Peyer's patch (tissue), 4 donors: ENCODE measurements around the gene TRAFD1. TPM values are rescaled to one million over a fixed set of nuclear protein-coding genes. Genes with fewer than 3 reads are reported as not detected.

Source experiments
- DNase-seq, 3 donors: peaks; one replicate each; pipeline ENCODE4 v3.0.0-alpha.2; 2017 to 2019
- H3K27ac ChIP-seq, 4 donors: fragments of 200-600 bp; sonication (generic); one replicate each; pipeline ENCODE4 v1.5.1; 2016 to 2019
- H3K27me3 ChIP-seq, 2 donors: fragments of 200-600 bp; sonication (generic); one replicate each; pipeline ENCODE4 v1.5.1; 2019
- H3K36me3 ChIP-seq, 3 donors: fragments of 200-600 bp; sonication (generic); one replicate each; pipeline ENCODE4 v1.5.1; 2016 to 2019
- H3K4me1 ChIP-seq, 4 donors: fragments of 200-600 bp; sonication (generic); one replicate each; pipeline ENCODE4 v1.5.1; 2016 to 2019
- H3K4me3 ChIP-seq, 4 donors: fragments of 200-600 bp; sonication (generic); 1 replicate in 3 of 4; 2 replicates in 1 of 4; pipeline ENCODE4 v1.5.1; 2016 to 2019; ENCODE audit warnings: mild to moderate bottlenecking in 1 of 4
- H3K9me3 ChIP-seq, 4 donors: fragments of 200-600 bp; sonication (generic); one replicate each; pipeline ENCODE4 v1.5.1; 2016 to 2019; ENCODE audit warnings: mild to moderate bottlenecking in 1 of 4
- POLR2A ChIP-seq, 2 donors: fragments of 450-650 bp; IDR thresholded peaks; one replicate each; pipeline ENCODE4 v1.5.1; 2017; ENCODE audit warnings: antibody characterized with exemption in 2 of 2, mild to moderate bottlenecking in 2 of 2, moderate library complexity in 2 of 2
- total RNA-seq, 4 donors: library from RNA; depleted of rRNA; stranded (reverse); fragments of >200 nt; gene quantifications; one replicate each; pipeline ENCODE4 v1.1.0, GENCODE V29; 2016
- TF ChIP-seq, protein P1 (sequence below), 6 experiments: fragments of 450-650 bp in 4 of 6; fragments of 200-600 bp in 2 of 6; sonication (generic) in 1 of 6; IDR thresholded peaks; one replicate each; pipeline ENCODE4 v1.5.1; 2017 to 2019; ENCODE audit warnings: antibody characterized with exemption in 6 of 6, mild to moderate bottlenecking in 3 of 6, moderate library complexity in 1 of 6

TRAFD1 gene
- total RNA-seq, 4 donors from 2014 or later, result 19.4 to 95.7 (median 30.5) TPM

DNA sequence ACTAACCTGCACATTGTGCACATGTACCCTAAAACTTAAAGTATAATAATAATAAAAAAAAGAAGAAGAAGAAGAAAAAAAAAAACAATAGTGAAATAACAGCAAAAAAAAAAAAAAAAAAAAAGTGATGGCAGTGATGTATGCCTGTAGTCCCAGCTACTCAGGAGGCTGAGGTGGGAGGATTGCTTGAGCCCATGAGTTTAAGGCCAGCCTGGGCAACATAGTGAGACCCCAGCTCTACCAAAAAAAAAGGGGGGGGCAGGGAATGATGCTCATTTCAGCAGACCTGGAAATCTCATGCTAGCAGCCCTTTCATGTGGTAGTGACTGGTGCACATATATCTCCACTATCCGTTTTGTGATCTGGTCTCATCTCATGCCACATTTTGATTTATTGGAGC is 20.8 kb downstream of the TRAFD1 start:
- H3K27me3 ChIP-seq, result no peaks in the 10 kb centered on the region
- no peaks in the 10 kb centered on the region for H3K9me3 ChIP-seq
- no peak for TF ChIP-seq POLR2A (IDR thresholded peaks at IDR 0.05)
- TF ChIP-seq, protein P1, sequence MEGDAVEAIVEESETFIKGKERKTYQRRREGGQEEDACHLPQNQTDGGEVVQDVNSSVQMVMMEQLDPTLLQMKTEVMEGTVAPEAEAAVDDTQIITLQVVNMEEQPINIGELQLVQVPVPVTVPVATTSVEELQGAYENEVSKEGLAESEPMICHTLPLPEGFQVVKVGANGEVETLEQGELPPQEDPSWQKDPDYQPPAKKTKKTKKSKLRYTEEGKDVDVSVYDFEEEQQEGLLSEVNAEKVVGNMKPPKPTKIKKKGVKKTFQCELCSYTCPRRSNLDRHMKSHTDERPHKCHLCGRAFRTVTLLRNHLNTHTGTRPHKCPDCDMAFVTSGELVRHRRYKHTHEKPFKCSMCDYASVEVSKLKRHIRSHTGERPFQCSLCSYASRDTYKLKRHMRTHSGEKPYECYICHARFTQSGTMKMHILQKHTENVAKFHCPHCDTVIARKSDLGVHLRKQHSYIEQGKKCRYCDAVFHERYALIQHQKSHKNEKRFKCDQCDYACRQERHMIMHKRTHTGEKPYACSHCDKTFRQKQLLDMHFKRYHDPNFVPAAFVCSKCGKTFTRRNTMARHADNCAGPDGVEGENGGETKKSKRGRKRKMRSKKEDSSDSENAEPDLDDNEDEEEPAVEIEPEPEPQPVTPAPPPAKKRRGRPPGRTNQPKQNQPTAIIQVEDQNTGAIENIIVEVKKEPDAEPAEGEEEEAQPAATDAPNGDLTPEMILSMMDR (IDR thresholded peaks at IDR 0.05), result no peak
- H3K4me3 ChIP-seq, result no peak overlapping the region
- H3K36me3 ChIP-seq, result peaks cover 2 to 91% (median 3%) of the 10 kb centered on the region in 3 donors
- DNase-seq, result no peak
- H3K27ac ChIP-seq, result no peak overlapping the region
- H3K4me1 ChIP-seq, result no peaks in the 10 kb centered on the region

DNA sequence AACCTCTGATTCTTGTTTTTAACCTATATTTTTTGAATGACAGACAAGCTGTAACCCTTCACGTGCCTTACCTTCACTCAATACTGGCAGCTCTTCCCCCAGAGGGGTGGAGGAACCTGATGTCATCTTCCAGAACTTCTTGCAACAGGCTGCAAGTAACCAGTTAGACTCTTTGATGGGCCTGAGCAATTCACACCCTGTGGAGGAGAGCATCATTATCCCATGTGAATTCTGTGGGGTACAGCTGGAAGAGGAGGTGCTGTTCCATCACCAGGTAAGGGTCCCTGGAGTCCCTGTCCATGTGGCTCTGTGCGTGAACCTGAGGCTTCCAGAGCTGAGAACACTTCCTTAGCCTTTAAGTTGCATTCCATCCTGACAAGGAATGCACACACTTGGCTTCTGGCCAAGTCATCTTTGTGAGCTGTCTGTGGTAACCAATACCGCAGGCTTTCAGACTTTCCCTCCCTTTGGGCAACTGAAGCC is 22.7 kb downstream of the TRAFD1 start:
- Histone ChIP-seq H3K27ac (no peak overlapping the region), H3K9me3 (no peaks in the 10 kb centered on the region), H3K4me1 (no peaks in the 10 kb centered on the region), H3K4me3 (no peak overlapping the region), H3K27me3 (no peaks in the 10 kb centered on the region), H3K36me3 (peaks cover 2 to 91% (median 3%) of the 10 kb centered on the region in 3 donors)
- peak in 1 of 3 donors; percentile 2 for DNase-seq
- no peak for TF ChIP-seq POLR2A (IDR thresholded peaks at IDR 0.05)
- TF ChIP-seq, protein P1 (IDR thresholded peaks at IDR 0.05), result no peak

DNA sequence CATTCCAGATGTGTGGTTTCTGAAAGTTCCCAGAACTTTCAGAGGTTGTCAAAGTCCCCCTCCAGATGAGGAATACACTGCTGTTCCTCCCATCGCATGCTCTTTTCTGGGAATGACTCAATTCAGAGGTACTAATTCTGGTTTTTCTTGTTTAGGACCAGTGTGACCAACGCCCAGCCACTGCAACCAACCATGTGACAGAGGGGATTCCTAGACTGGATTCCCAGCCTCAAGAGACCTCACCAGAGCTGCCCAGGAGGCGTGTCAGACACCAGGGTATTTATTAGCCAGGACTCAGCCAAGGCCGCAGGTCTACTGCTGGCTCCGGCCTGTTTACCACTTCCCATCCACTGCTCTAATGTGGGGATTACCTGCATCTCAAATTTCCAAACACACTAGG is 24.2 kb downstream of the TRAFD1 start:
- no peaks in the 10 kb centered on the region for H3K27me3 ChIP-seq
- H3K9me3 ChIP-seq, result no peaks in the 10 kb centered on the region
- no peak for TF ChIP-seq POLR2A (IDR thresholded peaks at IDR 0.05)
- TF ChIP-seq, protein P1 (IDR thresholded peaks at IDR 0.05), result no peak
- no peak overlapping the region for H3K27ac ChIP-seq
- no peak overlapping the region for H3K4me3 ChIP-seq
- DNase-seq, result no peak
- H3K36me3 ChIP-seq, result peaks cover 2 to 90% (median 3%) of the 10 kb centered on the region in 3 donors
- no peaks in the 10 kb centered on the region for H3K4me1 ChIP-seq

DNA sequence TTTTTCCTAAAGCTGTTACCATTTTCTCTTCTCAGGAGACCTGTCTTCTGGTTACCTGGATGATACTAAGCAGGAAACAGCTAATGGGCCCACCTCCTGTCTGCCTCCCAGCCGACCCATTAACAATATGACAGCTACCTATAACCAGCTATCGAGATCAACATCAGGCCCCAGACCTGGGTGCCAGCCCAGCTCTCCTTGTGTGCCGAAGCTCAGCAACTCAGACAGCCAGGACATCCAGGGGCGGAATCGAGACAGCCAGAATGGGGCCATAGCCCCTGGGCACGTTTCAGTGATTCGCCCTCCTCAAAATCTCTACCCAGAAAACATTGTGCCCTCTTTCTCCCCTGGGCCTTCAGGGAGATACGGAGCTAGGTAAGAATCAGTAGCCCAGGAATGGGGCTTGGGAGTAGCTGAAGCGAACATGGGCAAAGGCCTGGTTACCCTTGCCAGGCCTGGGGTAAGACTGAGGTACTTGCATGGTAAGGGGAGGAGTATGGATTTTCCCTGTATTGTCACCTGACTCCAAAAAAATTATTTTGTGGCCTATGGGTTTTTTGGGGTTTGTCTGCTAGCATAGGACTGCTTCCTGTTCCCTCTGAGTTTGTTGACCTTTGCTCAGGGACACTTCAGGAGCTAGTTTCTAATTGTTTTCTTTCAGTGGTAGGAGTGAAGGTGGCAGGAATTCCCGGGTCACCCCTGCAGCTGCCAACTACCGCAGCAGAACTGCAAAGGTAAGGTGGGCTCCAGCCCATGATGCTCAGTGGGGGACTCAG is 26.6 kb downstream of the TRAFD1 start:
- no peak for DNase-seq
- Histone ChIP-seq H3K27me3 (no peaks in the 10 kb centered on the region), H3K4me1 (no peaks in the 10 kb centered on the region), H3K36me3 (peaks cover 2 to 71% (median 3%) of the 10 kb centered on the region in 3 donors), H3K27ac (no peak overlapping the region), H3K4me3 (no peak overlapping the region), H3K9me3 (no peaks in the 10 kb centered on the region)
- TF ChIP-seq, protein P1 (IDR thresholded peaks at IDR 0.05), result no peak
- no peak for TF ChIP-seq POLR2A (IDR thresholded peaks at IDR 0.05)

DNA sequence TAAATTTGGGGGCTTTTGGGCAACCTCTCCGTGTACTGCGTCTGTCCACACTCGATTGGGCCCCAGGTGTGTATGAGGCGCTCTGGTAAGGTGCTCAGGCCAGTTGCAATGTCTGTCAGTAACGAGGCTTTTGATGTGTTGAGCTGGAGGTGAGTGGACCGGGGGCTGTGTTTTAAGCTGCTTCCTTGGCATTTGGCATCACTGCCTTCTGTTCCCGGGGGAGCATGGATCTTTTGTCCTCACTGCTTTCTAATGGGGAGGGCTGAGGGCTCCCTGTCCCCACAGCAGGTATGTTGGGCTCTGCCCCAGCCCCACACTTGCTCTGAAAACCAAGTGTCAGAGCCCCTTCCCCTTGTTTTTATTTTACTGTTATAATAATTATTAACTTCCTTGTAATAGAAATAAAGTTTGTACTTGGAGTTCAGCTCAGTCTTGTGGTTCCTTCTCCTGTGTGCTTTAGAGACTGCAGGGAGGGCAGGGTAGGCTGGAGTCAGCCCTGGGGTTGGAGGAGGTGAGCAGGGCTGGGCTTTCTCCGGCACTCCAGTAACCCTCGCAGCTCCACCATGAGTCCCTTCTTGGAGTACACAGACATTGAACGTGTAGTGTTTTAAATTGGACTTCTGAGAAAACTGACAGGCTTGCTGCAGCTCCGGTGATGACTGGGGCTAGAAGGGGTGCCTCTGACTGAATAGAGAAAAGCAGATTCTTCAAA is 28.0 kb downstream of the TRAFD1 start:
- DNase-seq, result no peak
- H3K4me3 ChIP-seq, result no peak overlapping the region
- H3K27me3 ChIP-seq, result no peaks in the 10 kb centered on the region
- H3K27ac ChIP-seq, result no peak overlapping the region
- H3K36me3 ChIP-seq, result peaks cover 0 to 64% (median 2%) of the 10 kb centered on the region in 3 donors
- no peaks in the 10 kb centered on the region for H3K4me1 ChIP-seq
- TF ChIP-seq, protein P1 (IDR thresholded peaks at IDR 0.05), result no peak
- TF ChIP-seq POLR2A (IDR thresholded peaks at IDR 0.05), result no peak
- H3K9me3 ChIP-seq, result no peaks in the 10 kb centered on the region
